Activated gamma-delta T cell treated with anti-CD3 and anti-CD28 coated beads, Interleukin-2, amount 50 U/mL, for 16 hours (primary cell): Measurements from ENCODE around the gene KRT33A.

Experiments used
- DNase-seq: peaks from one replicate; pipeline ENCODE4 v3.0.0-alpha.2; 2020; ENCODE audit warnings: low read depth

Gene KRT33A

DNA sequence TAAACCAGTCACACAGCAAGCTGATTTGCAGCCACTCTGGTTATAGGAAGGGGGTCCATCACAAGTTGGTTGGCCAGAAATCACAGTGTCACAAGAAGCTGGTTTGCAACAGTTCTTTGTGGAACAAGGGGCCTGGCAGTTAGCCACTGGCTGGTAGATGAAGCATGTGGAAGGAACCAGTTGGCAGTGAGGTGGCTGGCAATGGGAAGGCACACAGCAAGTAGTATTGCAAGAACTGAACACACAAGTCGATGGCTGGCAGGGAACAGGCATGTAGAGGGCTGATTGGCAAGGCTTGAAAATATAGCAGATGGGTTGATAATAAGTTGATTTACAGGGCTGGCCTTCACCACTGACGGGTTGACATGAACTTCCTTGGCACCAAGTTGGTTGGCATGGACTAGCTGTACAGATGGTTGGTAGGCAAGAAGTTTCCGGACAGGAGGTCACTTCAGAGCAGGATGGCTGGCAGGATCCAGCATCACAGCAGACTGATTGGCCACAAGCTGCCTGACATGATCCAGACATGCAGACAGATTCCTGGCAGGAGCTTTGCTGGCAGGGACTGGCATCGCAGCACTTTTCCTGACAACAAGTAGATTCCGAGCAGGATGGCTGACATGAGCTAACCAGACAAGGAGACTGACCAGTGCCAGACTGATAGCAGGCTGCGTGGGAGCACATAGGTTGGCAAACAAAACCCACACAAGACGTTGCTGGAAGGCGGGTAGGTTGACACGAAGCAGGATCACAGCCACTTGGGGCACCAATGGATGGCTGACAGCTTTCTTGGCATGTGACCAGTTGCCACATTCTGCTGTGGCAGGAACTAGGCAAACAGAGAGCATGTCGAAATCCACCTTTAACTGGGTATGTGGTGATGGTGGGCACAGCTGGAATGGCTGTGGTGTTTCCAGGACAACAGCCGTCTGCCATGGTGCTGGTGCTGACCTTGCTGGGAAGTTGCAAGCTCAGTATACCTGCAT lies 48.4 kb downstream of the KRT33A start, which contains the start of gene KRTAP29-1:
KRTAP29-1 (minus strand) TSS at position 936 of the 986 bp plus-strand sequence; CDS start at position 936, 0 bp downstream.
- no peak for DNase-seq

DNA sequence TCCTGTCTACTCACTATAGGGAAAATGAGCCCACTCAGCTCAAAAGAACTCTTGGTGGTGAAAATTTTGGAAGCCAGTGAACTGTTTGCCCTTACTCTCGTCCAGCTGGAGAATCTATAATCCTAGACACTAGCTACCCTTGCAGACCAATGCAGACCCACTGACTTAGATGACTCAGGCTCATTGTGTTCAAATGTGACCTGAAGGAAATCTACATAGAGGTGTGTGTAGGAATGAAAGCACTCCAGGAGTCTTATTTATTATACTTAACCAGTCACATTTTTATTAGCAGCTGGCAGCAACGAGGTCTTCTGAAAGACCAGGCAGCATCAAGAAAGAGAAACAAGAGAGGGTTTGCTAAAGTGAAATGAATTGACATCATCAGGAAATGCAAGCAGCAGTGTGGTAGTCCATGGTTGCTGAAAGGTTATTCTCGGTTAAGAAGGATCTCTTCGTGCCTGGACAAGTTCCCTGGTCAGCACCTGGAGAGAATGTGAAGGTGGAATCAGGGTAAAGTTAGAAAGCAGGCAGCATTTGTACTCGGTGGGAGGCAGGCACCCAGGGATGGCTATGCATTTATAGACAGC lies 49.3 kb downstream of the KRT33A start:
- no peak for DNase-seq

GRCh38 chr17:41298458-41299135 lies 52.0 kb downstream of the KRT33A start:
- DNase-seq, result no peak

- DNase-seq, result no peak
These were observed 53.8 kb downstream of the KRT33A start for GRCh38 chr17:41296846-41297245.
